Neuron (in vitro differentiated cells): ENCODE results near the gene MIF4GD.
"Not testable (repeated sequence)": the region's sequence is repeated elsewhere in the genome, so short reads cannot be mapped to it uniquely, and the experiment has no call there.

Source experiments
- H2AFZ ChIP-seq: one replicate; pipeline ENCODE4 v1.6.1; 2013; ENCODE audit warnings: low read depth, mild to moderate bottlenecking, inconsistent platforms, low read length, moderate library complexity
- H3K27me3 ChIP-seq: one replicate; pipeline ENCODE4 v1.6.1; 2013; ENCODE audit warnings: low read length; ENCODE audit not compliant: insufficient read depth
- H3K36me3 ChIP-seq: one replicate; pipeline ENCODE4 v1.6.1; 2013; ENCODE audit warnings: low read length; ENCODE audit not compliant: insufficient read depth
- H3K4me1 ChIP-seq: one replicate; pipeline ENCODE4 v1.6.1; 2013; ENCODE audit warnings: low read length; ENCODE audit not compliant: insufficient read depth
- H3K4me3 ChIP-seq: 2 replicates; pipeline ENCODE4 v1.5.1; 2013; ENCODE audit warnings: mild to moderate bottlenecking, low read length, moderate library complexity
- H3K9me3 ChIP-seq: one replicate; pipeline ENCODE4 v1.6.1; 2013; ENCODE audit warnings: low read length

MIF4GD gene

GRCh38 chr17:75262112-75262606, 8.9 kb downstream of the MIF4GD start:
- Histone ChIP-seq H3K36me3 (peaks cover 23% of the 10 kb centered on the region), H2AFZ (peak overlapping the region; percentile 33), H3K9me3 (no peaks in the 10 kb centered on the region), H3K4me3 (peak overlapping the region; percentile 77), H3K27me3 (no peaks in the 10 kb centered on the region), H3K4me1 (peaks cover 24% of the 10 kb centered on the region)

- Histone ChIP-seq H2AFZ (peak within 1 kb of the TSS; percentile 33), H3K4me1 (peaks cover 24% of the 10 kb centered on the region), H3K9me3 (no peaks in the 10 kb centered on the region), H3K36me3 (peaks cover 19% of the 10 kb centered on the region), H3K27me3 (no peaks in the 10 kb centered on the region), H3K4me3 (peak within 1 kb of the TSS; percentile 77)
Measured at GRCh38 chr17:75261336-75262111, 9.5 kb downstream of the MIF4GD start, which contains the start of the genes GGA3 and MRPS7. GGA3 (minus strand) TSS chr17:75261606; CDS start chr17:75261587, 19 bp downstream. MRPS7 (plus strand) TSS chr17:75261879; CDS start chr17:75261901, 22 bp downstream.

- H3K4me1 ChIP-seq = peaks cover 24% of the 10 kb centered on the region
- H3K27me3 ChIP-seq = no peaks in the 10 kb centered on the region
- peak overlapping the region; percentile 77 for H3K4me3 ChIP-seq
- peak overlapping the region; percentile 33 for H2AFZ ChIP-seq
- no peaks in the 10 kb centered on the region for H3K9me3 ChIP-seq
- peaks cover 17% of the 10 kb centered on the region for H3K36me3 ChIP-seq
Measured at GRCh38 chr17:75260641-75261335, 10.2 kb downstream of the MIF4GD start.

DNA sequence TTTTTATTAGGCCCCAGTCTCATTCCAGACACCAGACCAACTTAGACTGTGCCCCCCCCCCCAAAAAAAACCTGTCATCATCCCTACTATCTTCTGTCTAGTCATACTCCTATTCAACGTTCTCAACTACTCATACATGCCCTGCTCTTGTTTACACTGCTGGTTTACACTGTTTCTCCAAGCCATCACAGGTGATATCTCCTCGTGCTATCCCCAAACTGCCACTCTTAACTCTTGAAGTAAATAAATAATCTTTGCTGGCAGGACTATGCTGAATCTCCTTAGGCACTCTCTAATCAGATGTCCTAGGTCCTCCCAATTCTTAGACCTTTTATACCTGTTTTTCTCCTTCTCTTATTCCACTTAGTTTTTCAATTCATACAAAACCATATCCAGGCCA, 13.8 kb downstream of the MIF4GD start:
- H3K36me3 ChIP-seq, H3K4me3 ChIP-seq, H3K9me3 ChIP-seq, H2AFZ ChIP-seq, H3K27me3 ChIP-seq: not testable (repeated sequence)
- peaks cover 16% of the 10 kb centered on the region for H3K4me1 ChIP-seq

- H3K27me3 ChIP-seq, H2AFZ ChIP-seq, H3K36me3 ChIP-seq, H3K9me3 ChIP-seq, H3K4me3 ChIP-seq: not testable (repeated sequence)
- H3K4me1 ChIP-seq = peaks cover 15% of the 10 kb centered on the region
Measured at GRCh38 chr17:75255954-75256698, 14.9 kb downstream of the MIF4GD start.

DNA sequence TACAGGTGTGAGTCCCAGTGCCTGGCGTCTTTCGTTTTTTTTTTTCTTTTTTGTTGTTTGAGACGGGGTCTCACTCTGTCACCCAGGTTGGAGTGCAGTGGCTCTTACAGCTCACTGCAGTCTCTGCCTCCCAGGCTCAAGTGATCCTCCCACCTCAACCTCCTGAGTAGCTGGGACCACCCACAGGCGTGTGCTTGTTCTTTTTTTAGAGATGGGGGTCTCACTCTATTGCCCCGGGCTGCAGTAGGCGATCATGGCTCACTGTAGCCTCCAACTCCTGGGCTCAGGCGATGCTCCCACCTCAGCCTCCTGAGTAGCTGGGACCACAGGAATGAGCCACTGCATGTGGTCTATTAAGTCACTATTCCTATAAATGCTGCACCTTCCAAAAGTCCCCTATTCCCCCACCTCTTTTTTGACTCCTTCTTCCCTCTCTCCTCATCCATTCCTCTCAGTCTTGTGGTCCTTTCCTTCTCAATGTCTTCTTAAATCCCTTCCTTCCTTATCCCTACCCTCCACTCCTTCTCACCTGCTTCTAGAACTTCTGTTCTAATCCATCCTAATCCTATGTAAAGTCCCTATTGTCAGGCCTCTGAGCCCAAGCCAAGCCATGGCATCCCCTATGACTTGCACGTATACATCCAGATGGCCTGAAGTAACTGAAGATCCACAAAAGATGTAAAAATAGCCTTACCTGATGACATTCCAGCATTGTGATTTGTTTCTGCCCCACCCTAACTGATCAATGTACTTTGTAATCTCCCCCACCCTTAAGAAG, 18.8 kb downstream of the MIF4GD start:
- no peaks in the 10 kb centered on the region for H3K36me3 ChIP-seq
- no peaks in the 10 kb centered on the region for H3K4me1 ChIP-seq

DNA sequence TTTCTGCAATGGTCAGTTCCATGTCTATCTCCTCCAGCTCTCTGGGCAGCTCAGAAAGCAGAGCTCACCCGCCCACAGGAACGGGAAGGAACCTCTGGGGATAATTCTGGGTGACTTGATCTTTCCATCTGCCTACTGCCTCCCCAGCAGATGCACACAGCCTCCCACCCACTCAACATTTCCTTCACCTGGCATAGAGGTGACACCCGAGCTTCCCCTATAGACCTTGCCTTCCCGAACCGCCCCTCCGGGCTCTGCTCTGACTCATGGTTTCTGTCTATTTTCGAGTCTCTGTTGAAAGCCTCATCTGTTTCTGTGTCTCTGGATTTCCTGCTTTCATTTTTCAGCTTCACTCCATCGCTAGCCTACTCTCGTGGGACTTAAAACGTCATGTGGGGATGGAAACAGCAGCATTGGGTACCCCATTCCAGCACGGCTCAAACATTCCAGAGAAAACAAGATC, 21.0 kb downstream of the MIF4GD start:
- Histone ChIP-seq H3K9me3 (no peaks in the 10 kb centered on the region), H3K4me1 (no peaks in the 10 kb centered on the region), H3K27me3 (no peaks in the 10 kb centered on the region), H2AFZ (no peak overlapping the region), H3K36me3 (peaks cover 16% of the 10 kb centered on the region), H3K4me3 (no peak overlapping the region)

More for the DNA sequence above, 18.8 kb downstream of the MIF4GD start:
- H3K27me3 ChIP-seq = no peaks in the 10 kb centered on the region
- no peaks in the 10 kb centered on the region for H3K9me3 ChIP-seq
- no peak overlapping the region for H2AFZ ChIP-seq
- H3K4me3 ChIP-seq = no peak overlapping the region

DNA sequence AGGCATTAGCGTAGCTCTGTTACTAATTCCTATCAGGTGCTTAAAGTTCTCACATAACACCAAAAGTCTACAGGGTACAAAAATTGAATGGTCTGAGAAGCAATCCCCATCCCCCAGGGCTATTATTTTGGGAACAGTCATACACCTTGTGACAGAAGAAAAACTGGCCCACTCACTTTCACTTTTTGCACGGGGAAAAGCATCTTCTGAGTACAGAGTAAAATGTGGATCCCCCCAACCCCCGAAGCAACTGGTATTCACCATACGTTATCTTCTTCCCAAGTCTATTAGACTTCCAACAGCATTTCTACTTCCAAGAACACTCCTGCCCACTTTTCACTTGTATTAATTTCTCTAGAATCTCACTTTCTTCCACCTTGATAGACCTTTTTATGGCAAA, 21.5 kb downstream of the MIF4GD start:
- Histone ChIP-seq H3K27me3 (no peaks in the 10 kb centered on the region), H2AFZ (no peak overlapping the region), H3K9me3 (no peaks in the 10 kb centered on the region), H3K4me1 (no peaks in the 10 kb centered on the region), H3K36me3 (peaks cover 18% of the 10 kb centered on the region), H3K4me3 (no peak overlapping the region)

DNA sequence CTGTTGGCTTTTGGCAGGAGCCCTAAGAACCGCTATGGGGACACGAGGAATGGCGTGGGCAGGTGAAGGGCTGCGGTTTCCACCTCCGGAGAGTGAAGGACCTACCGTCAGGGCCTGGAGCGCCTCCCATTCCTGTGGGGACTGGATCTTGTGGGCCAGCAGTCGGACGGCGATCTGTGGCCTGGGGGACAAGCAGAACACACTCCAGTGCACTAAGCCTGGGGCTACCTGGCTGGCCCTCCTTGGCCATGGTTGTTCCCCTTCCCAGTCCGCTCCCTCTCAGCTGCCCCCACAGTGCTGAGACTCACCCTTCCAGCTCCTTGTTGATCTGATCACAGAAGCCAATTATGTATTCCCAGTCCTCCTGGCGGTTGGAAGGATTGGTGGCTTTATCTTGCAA, 24.6 kb downstream of the MIF4GD start:
- no peak overlapping the region for H2AFZ ChIP-seq

DNA sequence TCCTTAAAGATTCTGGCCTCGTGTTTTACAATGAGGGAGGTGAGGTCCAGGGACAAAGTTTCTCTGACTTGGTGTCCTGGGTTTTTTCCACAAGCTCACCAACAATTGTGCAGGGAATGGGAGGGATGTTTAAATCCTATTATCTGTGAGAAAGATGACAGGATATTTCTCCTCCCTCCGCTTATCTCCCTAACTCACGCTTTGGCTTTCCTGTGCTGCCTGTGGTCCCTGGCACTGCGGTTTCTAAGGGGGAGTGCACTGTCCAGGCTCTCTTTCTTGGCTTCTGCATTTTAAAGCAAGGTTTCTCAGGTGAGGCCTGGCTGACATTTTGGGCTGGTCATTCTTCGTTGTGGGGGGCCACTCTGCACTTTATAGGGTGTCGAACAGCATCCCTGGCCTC, 26.0 kb downstream of the MIF4GD start:
- H3K36me3 ChIP-seq = peaks cover 57% of the 10 kb centered on the region
- no peaks in the 10 kb centered on the region for H3K27me3 ChIP-seq
- no peaks in the 10 kb centered on the region for H3K9me3 ChIP-seq
- no peak overlapping the region for H2AFZ ChIP-seq
- no peak overlapping the region for H3K4me3 ChIP-seq
- H3K4me1 ChIP-seq = no peaks in the 10 kb centered on the region

More for the DNA sequence above, 24.6 kb downstream of the MIF4GD start:
- no peaks in the 10 kb centered on the region for H3K4me1 ChIP-seq
- H3K27me3 ChIP-seq = no peaks in the 10 kb centered on the region
- peaks cover 47% of the 10 kb centered on the region for H3K36me3 ChIP-seq
- H3K4me3 ChIP-seq = no peak overlapping the region
- H3K9me3 ChIP-seq = no peaks in the 10 kb centered on the region

GRCh38 chr17:75244133-75244866, 26.7 kb downstream of the MIF4GD start:
- H3K9me3 ChIP-seq = no peaks in the 10 kb centered on the region
- no peak overlapping the region for H2AFZ ChIP-seq
- H3K4me3 ChIP-seq = no peak overlapping the region
- no peaks in the 10 kb centered on the region for H3K4me1 ChIP-seq
- H3K27me3 ChIP-seq = no peaks in the 10 kb centered on the region
- peaks cover 57% of the 10 kb centered on the region for H3K36me3 ChIP-seq
